Measurements from ENCODE around the gene DNASE1.

DNA sequence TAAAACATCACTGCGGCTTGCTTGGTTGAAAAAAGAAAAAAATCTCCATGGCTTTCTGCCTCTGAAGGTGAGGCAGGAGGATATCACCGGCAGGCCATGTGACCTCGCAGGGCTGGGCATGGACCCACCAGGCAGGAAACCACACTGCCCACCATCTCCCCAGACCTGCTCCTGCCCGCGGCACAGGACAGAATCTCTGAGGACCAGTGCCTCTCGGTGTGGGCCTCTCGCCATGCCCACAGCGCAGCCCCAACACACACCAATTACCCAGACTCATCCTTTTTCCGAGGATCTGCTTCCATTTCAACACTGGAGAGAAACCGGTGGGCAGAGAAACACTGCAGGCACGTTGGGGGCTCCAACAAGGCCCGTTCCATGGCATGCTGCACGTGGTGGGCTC is 16.2 kb downstream of the DNASE1 start:
- TF ChIP-seq, protein P1, sequence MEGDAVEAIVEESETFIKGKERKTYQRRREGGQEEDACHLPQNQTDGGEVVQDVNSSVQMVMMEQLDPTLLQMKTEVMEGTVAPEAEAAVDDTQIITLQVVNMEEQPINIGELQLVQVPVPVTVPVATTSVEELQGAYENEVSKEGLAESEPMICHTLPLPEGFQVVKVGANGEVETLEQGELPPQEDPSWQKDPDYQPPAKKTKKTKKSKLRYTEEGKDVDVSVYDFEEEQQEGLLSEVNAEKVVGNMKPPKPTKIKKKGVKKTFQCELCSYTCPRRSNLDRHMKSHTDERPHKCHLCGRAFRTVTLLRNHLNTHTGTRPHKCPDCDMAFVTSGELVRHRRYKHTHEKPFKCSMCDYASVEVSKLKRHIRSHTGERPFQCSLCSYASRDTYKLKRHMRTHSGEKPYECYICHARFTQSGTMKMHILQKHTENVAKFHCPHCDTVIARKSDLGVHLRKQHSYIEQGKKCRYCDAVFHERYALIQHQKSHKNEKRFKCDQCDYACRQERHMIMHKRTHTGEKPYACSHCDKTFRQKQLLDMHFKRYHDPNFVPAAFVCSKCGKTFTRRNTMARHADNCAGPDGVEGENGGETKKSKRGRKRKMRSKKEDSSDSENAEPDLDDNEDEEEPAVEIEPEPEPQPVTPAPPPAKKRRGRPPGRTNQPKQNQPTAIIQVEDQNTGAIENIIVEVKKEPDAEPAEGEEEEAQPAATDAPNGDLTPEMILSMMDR (IDR thresholded peaks at IDR 0.05) = no peak
- TF ChIP-seq POLR2A (IDR thresholded peaks at IDR 0.05) = no peak
